ENCODE results near the gene MYO1D. TPM values are rescaled to one million over a fixed set of nuclear protein-coding genes. Genes with fewer than 3 reads are reported as not detected.

MYO1D gene
- total RNA-seq, 1 experiment from 2014 or later: 29.9 TPM

- no peak for TF ChIP-seq HMGXB4 (CRISPR knock-in tag; IDR thresholded peaks at IDR 0.05)
- no peak for TF ChIP-seq E2F1 (CRISPR knock-in tag; IDR thresholded peaks at IDR 0.05)
- TF ChIP-seq TP53 (CRISPR knock-in tag; IDR thresholded peaks at IDR 0.05): no peak
- no peak for TF ChIP-seq NFE2L1 (CRISPR knock-in tag; IDR thresholded peaks at IDR 0.05)
These were observed 395.7 kb downstream of the MYO1D start (continued) for GRCh38 chr17:32481193-32481592.

- Mint-ChIP-seq H3K27ac (no peak overlapping the region; the same call in 1 of the 2 replicates), H3K27me3 (ENCODE audit: low read depth) (no peaks in the 10 kb centered on the region), H3K9me3 (no peaks in the 10 kb centered on the region), H3K4me3 (no peak overlapping the region), H3K36me3 (peaks cover 71% of the 10 kb centered on the region), H3K4me1 (peaks cover 26% of the 10 kb centered on the region)
- CTCF ChIA-PET: no interaction called here
- ATAC-seq: no peak
- no peak for DNase-seq (ENCODE audit: low spot score)
- TF ChIP-seq TEAD4 (CRISPR knock-in tag; IDR thresholded peaks at IDR 0.05) (no peak), ZNF232 (CRISPR knock-in tag; IDR thresholded peaks at IDR 0.05) (no peak), NFYB (CRISPR knock-in tag; conservative IDR thresholded peaks at IDR 0.05; ENCODE audit: low read depth) (no peak), ZBTB43 (CRISPR knock-in tag; IDR thresholded peaks at IDR 0.05) (no peak), TEAD1 (CRISPR knock-in tag; IDR thresholded peaks at IDR 0.05) (no peak), RELA (CRISPR knock-in tag; IDR thresholded peaks at IDR 0.05; ENCODE audit: borderline replicate concordance) (no peak), ZNF671 (CRISPR knock-in tag; IDR thresholded peaks at IDR 0.05) (no peak), E2F1 (CRISPR knock-in tag; IDR thresholded peaks at IDR 0.05) (no peak), ZBTB21 (CRISPR knock-in tag; IDR thresholded peaks at IDR 0.05; ENCODE audit: borderline replicate concordance) (no peak), ERG (CRISPR knock-in tag; IDR thresholded peaks at IDR 0.05) (no peak), CREB1 (CRISPR knock-in tag; IDR thresholded peaks at IDR 0.05) (no peak), FOXP1 (CRISPR knock-in tag; IDR thresholded peaks at IDR 0.05; ENCODE audit: borderline replicate concordance) (no peak), AFF4 (CRISPR knock-in tag; IDR thresholded peaks at IDR 0.05; ENCODE audit: borderline replicate concordance) (no peak)
- POLR2A ChIA-PET: no interaction called here
These were observed 397.8 kb downstream of the MYO1D start for GRCh38 chr17:32479074-32479617.
